Cardiac muscle cell (in vitro differentiated cells and primary cell): ENCODE data around the gene CABCOCO1. TPM values are rescaled to one million over a fixed set of nuclear protein-coding genes. Genes with fewer than 3 reads are reported as not detected.
A peak's percentile ranks its signal among the peaks of the same experiment; 100 is the strongest.

Experiments used
- DNase-seq, 2 donors: peaks; one replicate each; pipeline versions ENCODE4 v3.0.0 to v3.0.0-alpha.2; 2010 to 2017; ENCODE audit warnings: low read depth in 1 of 2, low spot score in 1 of 2
- H3K27ac ChIP-seq: fragments of 200-600 bp; sonication (generic); 2 replicates; pipeline ENCODE4 v1.5.1; 2016
- H3K27me3 ChIP-seq: fragments of 200-600 bp; sonication (generic); 2 replicates; pipeline ENCODE4 v1.6.0; 2016; ENCODE audit warnings: control low read depth
- H3K36me3 ChIP-seq: fragments of 200-600 bp; sonication (generic); 2 replicates; pipeline ENCODE4 v1.5.1; 2016; ENCODE audit warnings: control low read depth
- H3K4me1 ChIP-seq: fragments of 200-600 bp; sonication (generic); 2 replicates; pipeline ENCODE4 v1.8.1; 2017; ENCODE audit warnings: low read depth, mild to moderate bottlenecking, mixed run types
- H3K4me3 ChIP-seq: fragments of 200-600 bp; sonication (generic); 2 replicates; pipeline ENCODE4 v1.5.1; 2016; ENCODE audit warnings: mild to moderate bottlenecking
- H3K9me3 ChIP-seq: fragments of 200-600 bp; sonication (generic); 2 replicates; pipeline ENCODE4 v1.5.1; 2017; ENCODE audit warnings: low read depth, mild to moderate bottlenecking, control low read depth
- polyA plus RNA-seq: library from polyadenylated mRNA; unstranded; fragments of >200 nt; fragmentation: Nextera tagmentation; extraction: Ambion mirVana; gene quantifications from 2 replicates; pipeline ENCODE4 v1.2.1, GENCODE V29; 2016
- total RNA-seq: library from RNA; depleted of rRNA; stranded (reverse); fragments of >200 nt; gene quantifications from 2 replicates; pipeline ENCODE4 v1.2.3, GENCODE V29; 2016
- TF ChIP-seq, protein P1 (sequence below): IDR thresholded peaks from 2 replicates; pipeline ENCODE4 v1.5.1; 2012; ENCODE audit warnings: low read depth, mild to moderate bottlenecking, low read length

The CABCOCO1 gene
- total and polyA plus RNA-seq, 2 experiments from 2014 or later: 1.5 TPM

DNA sequence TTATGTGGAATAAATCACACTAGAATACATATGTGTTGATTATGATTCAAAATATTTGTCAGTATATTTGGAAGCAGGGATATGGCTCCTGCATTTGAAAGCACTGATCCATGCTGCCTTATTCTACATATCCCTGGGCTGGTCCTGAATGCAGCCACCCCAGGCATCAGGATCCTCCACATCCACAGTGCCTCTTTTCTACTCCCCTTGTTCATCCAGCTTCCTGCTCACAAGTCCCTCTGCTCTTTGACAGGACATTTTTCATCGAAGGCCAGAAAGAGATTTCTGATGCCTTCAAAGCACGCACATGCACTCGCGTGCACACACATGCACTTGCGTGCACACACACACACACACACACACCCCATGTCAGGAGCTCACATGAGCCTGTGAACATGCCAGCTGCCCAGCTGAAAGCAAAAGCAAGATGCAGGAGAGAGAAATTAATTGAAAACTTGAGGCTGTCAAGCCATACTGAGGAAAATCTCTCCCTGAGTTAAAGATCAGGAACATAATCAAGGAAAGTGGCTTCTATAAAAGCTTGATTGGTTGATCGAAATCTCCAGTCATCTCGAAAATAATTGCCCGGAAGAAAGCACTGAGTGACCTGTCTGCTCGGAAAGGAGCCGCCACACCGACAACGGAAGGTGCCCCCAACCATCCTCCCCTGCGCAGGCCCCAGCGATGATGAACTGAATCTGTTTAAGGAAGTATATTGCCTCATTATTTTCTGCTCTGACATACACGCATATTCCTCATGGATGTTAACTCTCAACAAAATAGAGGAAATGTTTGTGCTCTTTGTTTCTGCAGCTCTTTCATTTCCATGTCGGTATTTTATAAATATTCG is 134.8 kb downstream of the CABCOCO1 start:
- Histone ChIP-seq H3K4me1 (no peaks in the 10 kb centered on the region), H3K27me3 (no peaks in the 10 kb centered on the region), H3K9me3 (no peaks in the 10 kb centered on the region), H3K36me3 (no peaks in the 10 kb centered on the region), H3K27ac (no peak overlapping the region), H3K4me3 (no peak overlapping the region)
- TF ChIP-seq, protein P1, sequence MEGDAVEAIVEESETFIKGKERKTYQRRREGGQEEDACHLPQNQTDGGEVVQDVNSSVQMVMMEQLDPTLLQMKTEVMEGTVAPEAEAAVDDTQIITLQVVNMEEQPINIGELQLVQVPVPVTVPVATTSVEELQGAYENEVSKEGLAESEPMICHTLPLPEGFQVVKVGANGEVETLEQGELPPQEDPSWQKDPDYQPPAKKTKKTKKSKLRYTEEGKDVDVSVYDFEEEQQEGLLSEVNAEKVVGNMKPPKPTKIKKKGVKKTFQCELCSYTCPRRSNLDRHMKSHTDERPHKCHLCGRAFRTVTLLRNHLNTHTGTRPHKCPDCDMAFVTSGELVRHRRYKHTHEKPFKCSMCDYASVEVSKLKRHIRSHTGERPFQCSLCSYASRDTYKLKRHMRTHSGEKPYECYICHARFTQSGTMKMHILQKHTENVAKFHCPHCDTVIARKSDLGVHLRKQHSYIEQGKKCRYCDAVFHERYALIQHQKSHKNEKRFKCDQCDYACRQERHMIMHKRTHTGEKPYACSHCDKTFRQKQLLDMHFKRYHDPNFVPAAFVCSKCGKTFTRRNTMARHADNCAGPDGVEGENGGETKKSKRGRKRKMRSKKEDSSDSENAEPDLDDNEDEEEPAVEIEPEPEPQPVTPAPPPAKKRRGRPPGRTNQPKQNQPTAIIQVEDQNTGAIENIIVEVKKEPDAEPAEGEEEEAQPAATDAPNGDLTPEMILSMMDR: no peak
- no peak for DNase-seq

- Histone ChIP-seq H3K4me1 (no peaks in the 10 kb centered on the region), H3K27ac (no peak overlapping the region), H3K36me3 (no peaks in the 10 kb centered on the region), H3K4me3 (no peak overlapping the region), H3K9me3 (no peaks in the 10 kb centered on the region), H3K27me3 (no peaks in the 10 kb centered on the region)
- no peak for DNase-seq
- TF ChIP-seq, protein P1: no peak
These were observed 136.0 kb downstream of the CABCOCO1 start for GRCh38 chr10:61798713-61799112.

- no peak for DNase-seq
- TF ChIP-seq, protein P1: no peak
- Histone ChIP-seq H3K27ac (no peak overlapping the region), H3K27me3 (no peaks in the 10 kb centered on the region), H3K9me3 (no peaks in the 10 kb centered on the region), H3K36me3 (no peaks in the 10 kb centered on the region), H3K4me3 (no peak overlapping the region), H3K4me1 (no peaks in the 10 kb centered on the region)
These were observed 138.8 kb downstream of the CABCOCO1 start for GRCh38 chr10:61801484-61801883.

GRCh38 chr10:61803269-61803668 is 140.5 kb downstream of the CABCOCO1 start:
- Histone ChIP-seq H3K4me3 (no peak overlapping the region), H3K36me3 (no peaks in the 10 kb centered on the region), H3K9me3 (no peaks in the 10 kb centered on the region), H3K27ac (no peak overlapping the region), H3K27me3 (no peaks in the 10 kb centered on the region), H3K4me1 (peaks cover 1% of the 10 kb centered on the region)
- no peak for DNase-seq
- TF ChIP-seq, protein P1: no peak

DNA sequence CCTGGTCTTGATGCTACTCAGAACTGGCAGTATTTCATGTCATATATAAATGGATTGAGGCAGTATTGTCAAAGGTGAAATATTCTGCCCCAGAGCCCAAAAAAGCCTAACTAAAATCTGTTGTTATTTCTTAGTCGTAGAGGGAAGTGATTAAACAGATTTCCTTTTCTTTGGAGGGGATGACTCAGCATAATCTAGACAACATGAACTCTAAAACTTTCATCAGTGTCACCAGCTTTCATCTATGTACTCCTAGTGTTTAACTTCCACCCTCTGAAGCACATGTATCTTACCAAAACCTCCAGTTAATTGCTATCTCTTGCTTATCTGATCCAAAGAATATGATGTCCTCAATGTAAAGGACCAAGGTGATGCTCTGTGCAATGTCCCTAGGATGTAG is 141.7 kb downstream of the CABCOCO1 start:
- Histone ChIP-seq H3K27ac (no peak overlapping the region), H3K9me3 (no peaks in the 10 kb centered on the region), H3K4me3 (no peak overlapping the region), H3K36me3 (no peaks in the 10 kb centered on the region), H3K4me1 (peaks cover 7% of the 10 kb centered on the region), H3K27me3 (no peaks in the 10 kb centered on the region)
- TF ChIP-seq, protein P1: no peak
- peak in 1 of 2 donors; percentile 42 for DNase-seq
